Tibial nerve (tissue), 4 donors: ENCODE data around the gene GSTCD. TPM values are rescaled to one million over a fixed set of nuclear protein-coding genes. Genes with fewer than 3 reads are reported as not detected.
"Not testable (repeated sequence)": the region's sequence is repeated elsewhere in the genome, so short reads cannot be mapped to it uniquely, and the experiment has no call there.

Experiments
- DNase-seq, 2 donors: peaks; one replicate each; pipeline ENCODE4 v3.0.0-alpha.2; 2019; ENCODE audit warnings: low spot score in 2 of 2
- H3K27ac ChIP-seq, 4 donors: fragments of 200-600 bp; sonication (generic) in 3 of 4; one replicate each; pipeline ENCODE4 v1.5.1; 2017 to 2019; ENCODE audit warnings: mild to moderate bottlenecking in 1 of 4
- H3K27me3 ChIP-seq, 2 donors: fragments of 200-600 bp; sonication (generic) in 1 of 2; one replicate each; pipeline versions ENCODE4 v1.5.1 to v1.6.0; 2017 to 2019
- H3K36me3 ChIP-seq, 3 donors: fragments of 200-600 bp; sonication (generic); one replicate each; pipeline ENCODE4 v1.5.1; 2018 to 2019
- H3K4me1 ChIP-seq, 4 donors: fragments of 200-600 bp; sonication (generic) in 3 of 4; one replicate each; pipeline ENCODE4 v1.5.1; 2017 to 2019
- H3K4me3 ChIP-seq, 4 donors: fragments of 200-600 bp; sonication (generic) in 3 of 4; one replicate each; pipeline ENCODE4 v1.5.1; 2017 to 2019; ENCODE audit warnings: mild to moderate bottlenecking in 1 of 4, moderate library complexity in 1 of 4
- H3K9me3 ChIP-seq, 4 donors: fragments of 200-600 bp; sonication (generic) in 3 of 4; one replicate each; pipeline ENCODE4 v1.5.1; 2017 to 2019
- EP300 ChIP-seq, 2 donors: sonication (generic); formaldehyde crosslinking; IDR thresholded peaks; one replicate each; pipeline ENCODE4 v1.6.1; 2017; ENCODE audit warnings: antibody characterized with exemption in 2 of 2, mild to moderate bottlenecking in 1 of 2
- POLR2A ChIP-seq, 2 donors: fragments of 450-650 bp; IDR thresholded peaks; one replicate each; pipeline ENCODE4 v1.6.1; 2017; ENCODE audit warnings: antibody characterized with exemption in 2 of 2, mild to moderate bottlenecking in 2 of 2, moderate library complexity in 2 of 2
- WGBS, 2 donors: methylation state at CpG; one replicate each; pipeline ENCODE4 v1.1.5; 2018; 5-methylcytosine and 5-hydroxymethylcytosine counted together
- total RNA-seq, 4 donors: library from RNA; depleted of rRNA; stranded (reverse); fragments of >200 nt; gene quantifications; one replicate each; pipeline ENCODE4 v1.1.0, GENCODE V29; 2016
- TF ChIP-seq, protein P1 (sequence below), 5 experiments: fragments of 200-600 bp in 3 of 5; fragments of 450-650 bp in 2 of 5; sonication (generic) in 3 of 5; IDR thresholded peaks; one replicate each; pipeline ENCODE4 v1.5.1; 2016 to 2019; ENCODE audit warnings: antibody characterized with exemption in 5 of 5, mild to moderate bottlenecking in 3 of 5, moderate library complexity in 2 of 5

The GSTCD gene
- total RNA-seq, 4 donors from 2014 or later, result 11.6 to 23.4 (median 13.7) TPM

DNA sequence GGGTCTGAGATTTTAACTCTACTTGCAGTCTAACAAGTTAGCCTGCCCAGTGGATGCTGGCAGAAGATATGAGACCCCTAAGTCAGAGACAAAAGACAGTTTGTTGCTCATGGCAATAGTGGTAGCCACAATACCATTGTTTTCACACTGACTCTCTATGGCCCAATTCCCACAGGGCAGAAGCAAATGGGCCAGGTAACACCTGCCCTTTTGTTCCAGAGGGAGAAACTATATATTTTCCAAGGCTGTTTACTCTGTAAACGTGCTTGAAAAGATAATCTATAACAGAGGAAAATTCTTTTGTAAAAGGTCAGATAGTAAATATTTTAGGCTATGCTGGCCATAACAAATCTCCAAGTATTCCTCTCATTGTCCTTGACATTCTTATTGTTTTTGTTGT lies 129.5 kb downstream of the GSTCD start:
- Histone ChIP-seq H3K4me1 (no peaks in the 10 kb centered on the region), H3K36me3 (peaks cover 0 to 46% (median 0%) of the 10 kb centered on the region in 3 donors), H3K4me3 (no peak overlapping the region), H3K9me3 (no peaks in the 10 kb centered on the region), H3K27me3 (no peaks in the 10 kb centered on the region), H3K27ac (no peak overlapping the region)
- WGBS, 2 donors, result 28 to 37% methylated on average over 1 of the region's 1 CpG
- TF ChIP-seq, protein P1, sequence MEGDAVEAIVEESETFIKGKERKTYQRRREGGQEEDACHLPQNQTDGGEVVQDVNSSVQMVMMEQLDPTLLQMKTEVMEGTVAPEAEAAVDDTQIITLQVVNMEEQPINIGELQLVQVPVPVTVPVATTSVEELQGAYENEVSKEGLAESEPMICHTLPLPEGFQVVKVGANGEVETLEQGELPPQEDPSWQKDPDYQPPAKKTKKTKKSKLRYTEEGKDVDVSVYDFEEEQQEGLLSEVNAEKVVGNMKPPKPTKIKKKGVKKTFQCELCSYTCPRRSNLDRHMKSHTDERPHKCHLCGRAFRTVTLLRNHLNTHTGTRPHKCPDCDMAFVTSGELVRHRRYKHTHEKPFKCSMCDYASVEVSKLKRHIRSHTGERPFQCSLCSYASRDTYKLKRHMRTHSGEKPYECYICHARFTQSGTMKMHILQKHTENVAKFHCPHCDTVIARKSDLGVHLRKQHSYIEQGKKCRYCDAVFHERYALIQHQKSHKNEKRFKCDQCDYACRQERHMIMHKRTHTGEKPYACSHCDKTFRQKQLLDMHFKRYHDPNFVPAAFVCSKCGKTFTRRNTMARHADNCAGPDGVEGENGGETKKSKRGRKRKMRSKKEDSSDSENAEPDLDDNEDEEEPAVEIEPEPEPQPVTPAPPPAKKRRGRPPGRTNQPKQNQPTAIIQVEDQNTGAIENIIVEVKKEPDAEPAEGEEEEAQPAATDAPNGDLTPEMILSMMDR (IDR thresholded peaks at IDR 0.05), result no peak
- no peak for DNase-seq

GRCh38 chr4:105840426-105841174 lies 132.0 kb downstream of the GSTCD start:
- Histone ChIP-seq H3K4me3 (no peak overlapping the region), H3K27me3 (no peaks in the 10 kb centered on the region), H3K9me3 (no peaks in the 10 kb centered on the region), H3K36me3 (peaks cover 0 to 50% (median 0%) of the 10 kb centered on the region in 3 donors), H3K4me1 (no peaks in the 10 kb centered on the region), H3K27ac (no peak overlapping the region)
- WGBS, 2 donors, result 83 to 93% methylated on average over 5 of the region's 5 CpGs
- TF ChIP-seq, protein P1 (IDR thresholded peaks at IDR 0.05), result no peak
- TF ChIP-seq EP300 (IDR thresholded peaks at IDR 0.05) (no peak), POLR2A (IDR thresholded peaks at IDR 0.05) (no peak)
- DNase-seq, result no peak

- no peak overlapping the region for H3K4me3 ChIP-seq
- no peak overlapping the region for H3K27ac ChIP-seq
- H3K4me1 ChIP-seq, result no peaks in the 10 kb centered on the region
- H3K9me3 ChIP-seq, result no peaks in the 10 kb centered on the region
- WGBS, 2 donors, result 66 to 82% methylated on average over 2 of the region's 2 CpGs
- TF ChIP-seq EP300 (IDR thresholded peaks at IDR 0.05) (no peak), POLR2A (IDR thresholded peaks at IDR 0.05) (no peak)
- TF ChIP-seq, protein P1 (IDR thresholded peaks at IDR 0.05), result no peak
- H3K36me3 ChIP-seq, result peaks cover 0 to 26% (median 0%) of the 10 kb centered on the region in 3 donors
- no peak for DNase-seq
- no peaks in the 10 kb centered on the region for H3K27me3 ChIP-seq
Observed at GRCh38 chr4:105843941-105844340, 135.4 kb downstream of the GSTCD start.

- no peaks in the 10 kb centered on the region for H3K9me3 ChIP-seq
- no peaks in the 10 kb centered on the region for H3K4me1 ChIP-seq
- no peaks in the 10 kb centered on the region for H3K27me3 ChIP-seq
- WGBS, 2 donors, result 58 to 61% methylated on average over 3 of the region's 3 CpGs
- no peak for DNase-seq
- TF ChIP-seq EP300 (IDR thresholded peaks at IDR 0.05) (no peak), POLR2A (IDR thresholded peaks at IDR 0.05) (no peak)
- TF ChIP-seq, protein P1 (IDR thresholded peaks at IDR 0.05), result no peak
- H3K36me3 ChIP-seq, result peaks cover 0 to 27% (median 0%) of the 10 kb centered on the region in 3 donors
- no peak overlapping the region for H3K27ac ChIP-seq
- no peak overlapping the region for H3K4me3 ChIP-seq
Observed at GRCh38 chr4:105845559-105845958, 137.0 kb downstream of the GSTCD start.

DNA sequence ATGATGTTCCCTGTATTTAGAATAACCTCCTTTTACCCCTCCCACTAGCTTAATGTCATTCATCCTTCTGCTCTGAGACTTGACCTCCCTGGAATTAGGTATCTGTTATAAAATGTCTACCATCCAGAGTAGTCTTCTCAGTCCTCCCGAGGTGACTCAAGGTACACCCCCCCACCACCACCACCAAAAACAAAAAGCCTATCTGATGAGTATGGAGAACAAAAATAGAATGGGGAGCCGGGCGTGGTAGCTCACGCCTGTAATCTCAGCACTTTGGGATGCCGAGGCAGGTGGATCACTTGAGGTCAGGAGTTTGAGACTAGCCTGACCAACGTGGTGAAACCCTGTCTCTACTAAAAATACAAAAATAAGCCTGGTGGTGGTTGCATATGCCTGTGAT lies 139.8 kb downstream of the GSTCD start:
- not testable (repeated sequence) for H3K27ac ChIP-seq, H3K9me3 ChIP-seq, H3K4me1 ChIP-seq, H3K27me3 ChIP-seq, DNase-seq, H3K4me3 ChIP-seq
- peaks cover 0 to 18% (median 0%) of the 10 kb centered on the region in 3 donors for H3K36me3 ChIP-seq
- WGBS, 2 donors, result 90 to 91% methylated on average over 6 of the region's 6 CpGs
